Retinal pigment epithelial cell (primary cell): ENCODE data around the gene DCXR.

ENCODE experiments used
- DNase-seq: peaks from one replicate; pipeline ENCODE4 v3.0.0-alpha.2; 2010; ENCODE audit warnings: low read depth
- H3K4me3 ChIP-seq: 2 replicates; pipeline ENCODE4 v1.5.1; 2011; ENCODE audit warnings: mild to moderate bottlenecking, low read length, control low read depth, moderate library complexity
- TF ChIP-seq, protein P1 (sequence below): conservative IDR thresholded peaks from 2 replicates; pipeline ENCODE4 v1.5.1; 2011; ENCODE audit warnings: low read depth, low read length, control low read depth, inconsistent platforms

The DCXR gene

DNA sequence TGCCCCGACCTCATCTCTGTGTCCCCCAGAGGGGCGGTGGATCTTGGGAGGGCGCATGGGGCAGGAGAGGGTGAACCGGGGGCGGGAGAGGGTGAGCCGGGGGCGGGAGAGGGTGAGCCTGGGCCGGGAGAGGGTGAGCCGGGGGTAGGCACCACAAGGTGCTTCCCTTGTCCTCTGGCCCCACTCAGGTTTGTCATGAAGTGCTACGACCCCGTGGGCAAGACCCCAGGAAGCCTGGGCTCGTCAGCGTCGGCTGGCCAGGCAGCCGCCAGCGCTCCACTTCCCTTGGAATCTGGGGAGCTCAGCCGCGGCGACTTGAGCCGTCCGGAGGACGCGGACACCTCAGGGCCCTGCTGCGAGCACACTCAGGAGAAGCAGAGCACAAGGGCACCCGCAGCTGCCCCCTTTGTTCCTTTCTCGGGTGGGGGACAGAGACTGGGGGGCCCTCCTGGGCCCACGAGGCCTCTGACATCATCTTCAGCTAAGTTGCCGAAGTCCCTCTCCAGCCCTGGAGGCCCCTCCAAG, 41.2 kb downstream of the DCXR start:
- DNase-seq = no peak
- TF ChIP-seq, protein P1, sequence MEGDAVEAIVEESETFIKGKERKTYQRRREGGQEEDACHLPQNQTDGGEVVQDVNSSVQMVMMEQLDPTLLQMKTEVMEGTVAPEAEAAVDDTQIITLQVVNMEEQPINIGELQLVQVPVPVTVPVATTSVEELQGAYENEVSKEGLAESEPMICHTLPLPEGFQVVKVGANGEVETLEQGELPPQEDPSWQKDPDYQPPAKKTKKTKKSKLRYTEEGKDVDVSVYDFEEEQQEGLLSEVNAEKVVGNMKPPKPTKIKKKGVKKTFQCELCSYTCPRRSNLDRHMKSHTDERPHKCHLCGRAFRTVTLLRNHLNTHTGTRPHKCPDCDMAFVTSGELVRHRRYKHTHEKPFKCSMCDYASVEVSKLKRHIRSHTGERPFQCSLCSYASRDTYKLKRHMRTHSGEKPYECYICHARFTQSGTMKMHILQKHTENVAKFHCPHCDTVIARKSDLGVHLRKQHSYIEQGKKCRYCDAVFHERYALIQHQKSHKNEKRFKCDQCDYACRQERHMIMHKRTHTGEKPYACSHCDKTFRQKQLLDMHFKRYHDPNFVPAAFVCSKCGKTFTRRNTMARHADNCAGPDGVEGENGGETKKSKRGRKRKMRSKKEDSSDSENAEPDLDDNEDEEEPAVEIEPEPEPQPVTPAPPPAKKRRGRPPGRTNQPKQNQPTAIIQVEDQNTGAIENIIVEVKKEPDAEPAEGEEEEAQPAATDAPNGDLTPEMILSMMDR = no peak

DNA sequence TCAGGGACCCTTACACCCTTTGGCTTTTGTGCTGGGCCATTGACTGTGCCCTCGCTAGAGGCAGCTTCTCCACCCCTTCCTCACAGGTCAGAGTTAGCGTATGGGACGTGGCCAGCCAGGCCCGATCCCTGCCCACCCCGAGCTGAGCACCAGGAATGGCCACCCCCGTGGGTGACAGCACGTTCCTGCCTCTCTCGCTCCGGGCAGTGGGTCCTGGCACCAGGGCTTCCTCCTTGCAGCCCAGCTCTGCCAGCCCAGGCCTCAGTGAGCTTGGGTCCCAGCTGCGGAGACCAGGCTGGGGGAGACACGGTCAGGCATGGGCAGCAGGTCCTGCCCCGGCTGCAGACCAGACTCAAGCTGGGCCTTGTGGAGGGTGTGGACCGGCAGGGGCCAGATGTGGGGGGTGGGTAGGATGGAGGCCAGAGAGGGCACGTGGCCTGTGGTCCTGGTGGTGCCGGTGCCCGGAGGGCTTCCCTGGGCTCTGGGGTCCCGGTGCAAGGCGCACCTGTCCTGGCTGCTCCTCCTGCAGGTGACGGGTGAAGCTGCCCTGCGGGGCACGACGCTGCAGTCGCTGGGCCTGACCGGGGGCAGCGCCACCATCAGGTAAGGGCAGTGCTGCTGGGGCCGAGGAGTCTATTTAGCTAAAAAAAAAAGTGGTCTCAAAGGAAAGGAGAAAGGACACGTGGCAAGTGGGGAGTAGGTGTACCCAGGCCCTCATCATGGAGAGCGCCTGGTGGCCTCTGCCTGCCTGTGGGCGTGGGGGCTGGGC, 41.9 kb downstream of the DCXR start:
- TF ChIP-seq, protein P1 = no peak
- DNase-seq = no peak
- H3K4me3 ChIP-seq = no peak overlapping the region

More for the DNA sequence above, 41.2 kb downstream of the DCXR start:
- no peak overlapping the region for H3K4me3 ChIP-seq

DNA sequence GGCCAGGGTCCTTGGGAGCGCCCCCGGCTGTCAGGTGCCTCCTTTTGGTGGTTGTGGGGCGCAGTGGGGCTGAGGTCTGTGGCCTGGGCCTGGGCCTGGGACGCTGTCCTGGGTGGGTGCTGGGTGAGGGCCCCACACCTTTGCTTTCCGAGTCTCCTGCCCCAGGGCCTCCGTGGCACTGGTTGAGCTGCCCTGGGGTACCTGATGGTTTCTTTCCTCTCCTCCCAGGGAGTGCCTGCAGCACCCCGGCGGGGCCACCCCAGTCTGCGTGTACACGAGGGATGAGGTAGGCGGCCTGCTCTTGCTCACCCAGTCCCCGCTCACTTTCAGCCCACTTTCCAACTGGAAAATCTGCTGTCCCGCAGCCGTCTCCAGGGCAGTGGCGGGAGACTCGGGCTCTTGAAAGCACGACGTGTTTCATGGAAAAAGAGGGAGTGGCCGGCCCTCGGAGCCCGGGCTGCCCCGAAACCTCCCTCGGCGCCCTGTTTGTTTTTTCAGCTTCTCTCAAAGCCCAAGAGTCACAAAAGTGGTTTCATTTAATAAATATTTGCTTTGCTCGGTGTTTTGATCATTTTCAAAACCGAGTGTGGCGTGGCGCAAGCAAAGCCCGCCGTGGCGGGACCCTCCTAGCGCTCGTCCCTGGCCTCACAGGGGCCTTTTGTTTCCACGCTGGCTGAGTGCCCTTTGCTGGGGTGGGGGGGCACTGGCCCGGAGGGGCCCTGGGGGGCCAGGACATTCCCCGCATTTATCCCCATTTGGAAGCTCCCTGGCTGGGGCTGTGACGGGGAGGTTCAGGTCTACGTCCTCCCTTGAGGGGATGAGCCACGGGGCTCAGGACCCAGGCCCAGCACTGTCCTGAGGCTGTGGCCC, 42.7 kb downstream of the DCXR start:
- no peak for DNase-seq
- TF ChIP-seq, protein P1 = no peak
- H3K4me3 ChIP-seq = no peak overlapping the region

DNA sequence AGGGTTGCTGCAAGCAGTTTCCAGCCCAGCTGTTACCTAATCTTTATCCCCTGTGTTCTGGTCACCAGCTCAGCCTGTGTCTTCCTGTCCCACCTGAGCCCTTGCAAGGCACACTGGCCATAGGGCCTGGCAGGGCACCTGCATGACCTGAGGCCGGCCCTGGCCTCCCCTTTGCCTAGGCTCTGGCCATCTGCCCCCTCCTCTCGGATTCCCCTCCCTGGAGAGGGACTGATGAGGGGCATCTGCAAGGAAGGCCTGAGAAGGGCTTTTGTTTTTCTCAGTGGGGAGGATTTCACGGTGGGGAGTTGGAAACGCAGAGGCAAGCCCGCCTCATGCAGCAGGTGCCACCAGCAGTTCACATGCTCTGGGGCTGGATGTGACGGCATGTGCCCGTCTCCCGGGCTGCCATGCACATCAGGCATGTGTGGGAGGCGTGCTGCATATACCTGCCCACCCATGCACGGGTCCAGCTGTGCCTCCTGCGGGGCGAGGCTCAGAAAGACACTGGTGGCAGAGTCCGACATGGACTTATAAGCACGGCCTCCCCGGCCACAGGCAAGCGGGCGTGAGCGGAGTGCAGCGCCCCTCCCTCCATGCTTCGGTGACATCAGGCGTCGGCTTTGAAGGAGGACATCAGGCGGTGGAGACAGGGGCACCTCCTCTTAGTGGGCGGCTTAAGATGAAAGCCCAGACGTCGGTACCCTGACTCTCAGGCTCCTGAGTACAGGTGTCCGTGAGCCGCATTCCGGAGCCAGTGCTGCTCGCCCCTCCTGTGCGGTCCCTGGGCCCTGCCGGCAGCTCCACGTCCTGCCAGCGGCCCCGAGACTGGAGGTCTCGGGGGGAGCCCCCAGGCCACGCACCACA, 43.5 kb downstream of the DCXR start:
- TF ChIP-seq, protein P1 = no peak
- no peak overlapping the region for H3K4me3 ChIP-seq

DNA sequence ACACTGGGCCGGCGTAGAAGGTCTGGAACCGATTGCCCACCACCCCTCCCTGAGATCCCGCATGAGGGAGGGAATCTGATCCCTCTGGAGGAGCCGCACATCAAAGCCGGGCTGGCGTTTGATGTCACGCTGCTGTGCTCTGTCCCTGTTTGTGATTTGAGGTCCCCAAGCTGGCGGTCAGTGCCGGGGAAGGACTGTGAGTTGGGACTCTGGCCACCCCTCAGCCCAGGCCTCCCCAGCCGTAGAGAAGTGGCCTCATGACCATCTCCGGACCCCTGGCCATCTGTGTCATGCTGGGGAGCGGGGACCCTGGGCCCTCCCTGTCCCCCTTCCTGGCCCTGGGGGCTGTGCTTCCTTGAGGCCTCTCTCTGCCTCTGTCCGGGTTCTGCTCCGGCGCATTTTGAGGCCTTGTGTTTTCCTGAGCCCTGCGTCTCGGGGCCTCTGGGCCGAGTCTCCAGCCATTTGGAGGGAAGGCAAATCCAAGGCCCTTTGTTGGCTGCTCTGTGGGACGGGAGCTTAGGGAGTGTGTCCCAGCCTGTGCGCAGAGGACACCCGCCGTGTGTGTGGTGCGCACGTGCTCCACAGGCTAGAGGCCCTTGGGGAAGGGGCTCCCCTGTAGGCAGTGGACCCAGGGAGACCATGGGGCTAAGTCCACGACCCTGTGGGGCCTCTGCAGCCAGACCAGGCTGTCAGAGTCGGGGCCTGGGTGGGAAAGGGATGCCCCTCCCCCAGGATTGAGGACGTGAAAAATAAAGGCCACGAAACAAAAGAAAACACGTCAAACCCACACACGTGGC, 45.0 kb downstream of the DCXR start:
- TF ChIP-seq, protein P1 = no peak
- no peak for DNase-seq
- no peak overlapping the region for H3K4me3 ChIP-seq

More for the DNA sequence above, 43.5 kb downstream of the DCXR start:
- DNase-seq = no peak

DNA sequence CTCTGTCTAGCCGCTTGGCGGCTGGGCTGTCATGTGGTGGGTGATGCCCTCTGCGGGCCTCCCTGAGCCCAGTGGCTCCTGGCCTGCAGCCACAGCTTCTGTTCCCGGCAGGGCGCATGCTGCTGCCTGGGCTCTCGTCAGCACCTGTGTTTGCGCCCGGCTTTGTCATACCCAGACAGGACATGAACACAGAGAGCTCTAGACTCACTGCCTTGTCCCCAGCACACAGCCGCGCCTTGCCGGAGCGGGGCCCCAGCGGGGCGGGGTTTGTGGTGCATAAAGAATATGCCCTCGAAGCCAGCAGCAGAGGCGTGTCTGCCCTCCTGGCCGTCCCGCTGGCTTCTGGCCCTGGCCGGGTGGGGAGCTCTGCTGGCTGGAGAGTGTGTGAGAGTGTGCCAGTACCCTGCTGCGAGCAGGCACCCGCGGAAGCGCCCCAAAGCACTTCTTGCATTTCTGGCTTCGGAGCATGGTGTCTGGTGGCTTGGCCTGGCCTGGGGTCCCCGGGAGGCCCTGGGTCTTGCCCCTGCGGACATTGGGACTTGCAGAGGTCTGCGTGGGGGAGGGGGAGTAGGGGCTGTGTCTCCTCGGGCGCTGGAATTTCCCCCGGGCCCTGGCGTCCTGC, 45.7 kb downstream of the DCXR start:
- H3K4me3 ChIP-seq = no peak overlapping the region
- TF ChIP-seq, protein P1 = no peak
- DNase-seq = peak; percentile 87
